ENCODE results near the gene RIMBP3C.

DNA sequence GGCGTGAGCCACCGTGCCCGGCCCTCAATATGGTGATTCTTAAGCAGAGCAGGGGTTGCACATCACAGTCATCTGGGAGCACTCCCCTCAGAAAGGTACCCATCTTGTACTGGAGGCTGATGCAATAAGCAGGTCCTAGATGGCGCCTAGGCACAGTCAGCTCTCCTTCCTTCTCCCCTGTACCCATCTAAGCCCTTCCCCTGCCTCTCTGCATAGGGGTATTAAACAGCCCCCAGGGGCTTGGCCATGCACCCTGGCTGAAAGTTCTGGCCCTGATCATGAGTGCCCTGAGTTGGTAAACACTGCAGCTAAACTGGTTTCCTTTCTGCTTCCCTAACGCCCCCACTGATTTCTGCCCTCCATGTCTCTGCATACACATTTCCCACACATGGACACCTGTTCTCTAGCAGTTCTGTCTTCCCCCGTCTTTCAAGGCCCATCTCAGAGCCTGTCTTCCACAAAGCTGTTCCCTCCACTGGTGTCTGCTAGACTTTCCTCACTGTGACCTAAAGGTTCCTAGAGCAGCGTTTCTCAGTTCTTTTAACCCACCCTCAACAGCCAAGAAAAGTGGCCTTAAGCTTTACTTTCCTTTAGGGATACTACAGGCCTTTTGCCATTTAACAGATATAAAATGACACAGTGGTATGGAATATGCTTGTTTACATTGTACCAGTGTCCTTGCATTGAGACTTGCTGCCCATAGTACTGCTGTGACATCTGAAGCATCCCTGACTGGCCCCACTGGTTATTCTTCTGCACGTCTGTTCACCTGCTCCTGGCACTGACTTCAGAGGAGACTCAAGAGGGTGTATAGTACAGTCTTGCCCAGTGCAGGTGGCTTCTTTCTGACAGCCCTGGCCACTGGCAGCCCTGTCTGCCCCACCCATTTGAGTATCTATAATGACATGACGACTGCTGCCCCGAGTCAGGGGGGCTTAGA is 31.8 kb upstream of the RIMBP3C start:
- 0 out of 2 replicates have a peak, but pooled peaks have one; percentile 44 for TF ChIP-seq POLR2AphosphoS5 (IDR thresholded peaks at IDR 0.05; ENCODE audit: low read depth, low read length)
- no peak for TF ChIP-seq POLR2A (IDR thresholded peaks at IDR 0.05; ENCODE audit: low read depth, low read length)
- TF ChIP-seq TAF1 (IDR thresholded peaks at IDR 0.05; ENCODE audit: borderline replicate concordance, low read depth, low read length) = no peak
